ENCODE results near the gene IL17F.
A peak's percentile ranks its signal among the peaks of the same experiment; 100 is the strongest.

The IL17F gene

GRCh38 chr6:52244400-52244799, at the start of gene IL17F:
TSS of gene IL17F (minus strand) at chr6:52244500. CDS start at chr6:52244429, 71 bp downstream.
- ATAC-seq = no peak

GRCh38 chr6:52293067-52293466, 48.8 kb upstream of the IL17F start:
- no peak for ATAC-seq

DNA sequence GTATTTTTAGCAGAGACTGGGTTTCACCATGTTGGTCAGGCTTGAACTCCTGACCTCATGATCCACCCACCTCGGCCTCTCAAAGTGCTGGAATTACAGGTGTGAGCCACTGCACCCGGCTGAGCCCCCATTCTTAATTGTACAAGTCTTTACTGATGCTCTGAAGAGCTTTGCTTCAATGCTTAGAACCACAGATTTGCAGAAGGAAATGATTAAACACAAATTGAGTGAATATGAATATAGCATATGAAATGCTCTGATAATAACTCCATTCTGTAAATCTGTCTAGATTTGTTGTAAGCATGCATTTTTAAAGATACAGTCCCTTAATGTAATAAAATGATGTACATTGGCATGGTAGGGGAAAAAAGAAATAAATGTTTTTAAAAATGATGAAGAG, 44.5 kb upstream of the IL17F start:
- ATAC-seq = no peak

DNA sequence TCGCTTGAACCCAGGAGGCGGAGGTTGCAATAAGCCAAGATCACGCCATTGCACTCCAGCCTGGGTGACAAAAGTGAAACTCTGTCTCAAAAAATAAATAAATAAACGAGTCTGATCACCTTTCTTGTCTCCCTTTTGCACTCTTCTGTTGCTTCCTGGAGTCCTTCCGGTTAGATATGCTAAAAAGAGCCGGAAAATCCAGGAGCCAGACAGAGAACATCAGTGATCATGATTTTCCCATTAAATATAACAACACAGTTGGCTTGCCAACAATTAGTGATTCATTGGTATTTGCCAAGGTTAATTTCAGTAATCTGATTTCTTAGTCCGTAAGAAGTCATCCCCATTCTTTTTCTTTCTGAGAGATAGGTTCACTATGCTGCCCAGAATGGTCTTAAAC, 43.9 kb upstream of the IL17F start:
- no peak for ATAC-seq

GRCh38 chr6:52286798-52287432, 42.6 kb upstream of the IL17F start:
- no peak for ATAC-seq

GRCh38 chr6:52285177-52286068, 41.1 kb upstream of the IL17F start:
- ATAC-seq = no peak

- peak; percentile 98 for ATAC-seq
Measured at GRCh38 chr6:52284460-52285176, 40.3 kb upstream of the IL17F start, which contains the start of gene MCM3. TSS of gene MCM3 (minus strand) at chr6:52284742. CDS start at chr6:52284674, 68 bp downstream.

DNA sequence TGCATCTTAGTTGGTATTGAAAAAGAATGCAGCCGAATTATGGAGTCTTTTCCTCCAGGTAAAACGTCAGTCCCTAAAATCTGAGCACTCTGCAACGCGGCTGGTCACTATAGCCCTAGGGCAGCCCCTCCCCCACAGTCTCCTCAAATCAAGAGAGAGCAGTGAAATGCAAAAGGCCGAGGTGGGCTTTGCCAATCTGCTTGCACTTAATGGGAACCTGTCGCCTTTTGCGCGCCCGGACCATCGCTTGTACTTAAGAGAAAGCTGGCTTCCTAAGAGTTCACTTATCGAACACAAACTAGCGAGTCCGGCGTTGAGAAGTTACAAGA, 39.8 kb upstream of the IL17F start:
- no peak for ATAC-seq

- no peak for ATAC-seq
Measured at GRCh38 chr6:52283111-52283510, 38.8 kb upstream of the IL17F start.

DNA sequence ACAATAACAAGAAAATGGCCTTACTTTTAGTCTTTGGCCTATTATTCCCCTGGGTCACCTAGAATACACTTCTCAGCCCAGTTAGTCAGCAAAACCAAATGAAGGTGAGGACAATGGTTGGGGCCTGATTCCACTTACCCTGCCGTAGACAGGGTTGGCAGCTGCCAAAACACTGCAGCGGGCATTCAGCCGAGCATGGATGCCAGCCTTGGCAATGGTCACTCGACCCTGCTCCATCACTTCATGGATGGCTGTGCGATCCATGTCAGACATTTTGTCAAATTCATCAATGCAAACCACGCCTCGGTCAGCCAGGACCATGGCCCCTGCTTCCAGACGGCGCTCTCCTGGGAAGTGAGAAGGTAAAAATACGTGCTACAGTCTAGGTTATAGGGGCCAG, 31.8 kb upstream of the IL17F start:
- ATAC-seq = no peak

- ATAC-seq = no peak
Measured at GRCh38 chr6:52271852-52272460, 27.7 kb upstream of the IL17F start.

GRCh38 chr6:52263709-52264540, 19.6 kb upstream of the IL17F start:
- peak; percentile 65 to 67 for ATAC-seq

- no peak for ATAC-seq
Measured at GRCh38 chr6:52262620-52263344, 18.5 kb upstream of the IL17F start.

DNA sequence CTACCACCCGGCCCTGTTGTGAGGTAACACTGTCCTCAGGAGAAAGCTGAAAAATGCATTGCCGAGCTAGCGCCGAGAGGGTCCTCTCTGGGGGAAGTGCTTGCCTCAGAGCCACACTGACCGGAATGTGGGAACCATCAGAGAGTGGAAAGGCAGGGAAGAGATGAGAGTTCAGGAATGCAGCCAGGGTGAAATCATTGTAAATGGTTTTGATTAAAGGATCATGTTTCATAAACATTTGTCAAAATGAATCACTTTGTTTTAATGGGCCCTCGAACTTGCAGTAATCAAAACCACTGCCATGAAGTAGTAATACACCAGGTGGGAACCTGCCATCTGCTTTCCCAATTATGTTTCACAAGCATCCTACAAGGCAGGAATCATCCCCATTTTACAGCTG, 16.9 kb upstream of the IL17F start:
- ATAC-seq = no peak

- ATAC-seq = no peak
Measured at GRCh38 chr6:52260634-52261033, 16.3 kb upstream of the IL17F start.

- ATAC-seq = no peak
Measured at GRCh38 chr6:52255434-52255833, 11.1 kb upstream of the IL17F start.

DNA sequence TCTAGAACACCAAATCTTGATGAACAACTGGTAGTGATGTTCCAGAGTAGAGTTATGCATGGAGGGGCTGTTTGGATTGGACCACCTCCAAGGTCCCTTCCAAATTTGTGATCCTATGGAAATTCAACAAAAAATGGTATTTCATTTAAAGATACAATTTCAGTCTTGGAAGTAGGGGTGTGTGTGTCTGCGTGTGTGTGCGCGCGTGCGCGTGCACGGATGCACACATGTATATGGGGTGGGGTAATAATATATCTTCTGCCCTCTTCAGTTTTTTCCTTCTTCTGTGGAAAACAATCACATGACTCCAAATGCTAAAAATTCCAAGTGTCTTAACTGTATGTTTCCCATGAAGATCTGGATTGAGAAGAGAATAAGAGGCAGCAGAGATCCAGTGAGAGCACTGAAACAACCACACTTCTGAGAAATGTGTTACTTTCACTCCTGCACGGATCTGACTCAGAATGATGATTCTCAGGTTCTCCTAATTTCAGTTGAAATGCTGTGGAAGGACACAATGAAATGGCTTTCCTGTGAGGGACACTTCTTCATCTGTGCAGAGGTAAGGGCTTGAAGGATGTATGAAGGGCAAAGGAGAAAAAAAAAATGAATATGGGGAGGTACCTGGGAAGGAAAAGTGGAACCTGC, 10.6 kb upstream of the IL17F start:
- peak; percentile 69 for ATAC-seq

DNA sequence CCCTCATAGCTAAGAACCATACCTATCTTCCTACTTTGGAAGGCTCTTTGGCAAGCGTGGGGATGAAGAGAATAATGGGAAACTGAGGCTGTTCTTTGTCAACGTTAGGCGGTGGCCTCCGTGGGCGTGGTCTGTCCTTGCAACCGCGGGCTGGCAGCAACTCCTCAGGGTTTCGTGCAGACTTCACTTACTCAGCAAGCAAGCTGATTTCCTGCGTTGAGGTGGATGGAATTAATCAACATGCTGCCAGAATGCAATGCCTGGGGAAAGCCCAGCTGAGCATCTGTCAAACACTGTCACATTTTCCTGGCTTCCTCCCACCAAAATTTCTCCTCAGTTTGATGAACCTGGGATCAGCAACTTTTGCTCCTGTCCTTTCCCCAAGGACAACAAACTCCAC, 9.2 kb upstream of the IL17F start:
- peak in 1 of 2 donors; percentile 36 for ATAC-seq

- no peak for ATAC-seq
Measured at GRCh38 chr6:52251113-52251512, 6.8 kb upstream of the IL17F start.

GRCh38 chr6:52249078-52249477, 4.8 kb upstream of the IL17F start:
- ATAC-seq = no peak

DNA sequence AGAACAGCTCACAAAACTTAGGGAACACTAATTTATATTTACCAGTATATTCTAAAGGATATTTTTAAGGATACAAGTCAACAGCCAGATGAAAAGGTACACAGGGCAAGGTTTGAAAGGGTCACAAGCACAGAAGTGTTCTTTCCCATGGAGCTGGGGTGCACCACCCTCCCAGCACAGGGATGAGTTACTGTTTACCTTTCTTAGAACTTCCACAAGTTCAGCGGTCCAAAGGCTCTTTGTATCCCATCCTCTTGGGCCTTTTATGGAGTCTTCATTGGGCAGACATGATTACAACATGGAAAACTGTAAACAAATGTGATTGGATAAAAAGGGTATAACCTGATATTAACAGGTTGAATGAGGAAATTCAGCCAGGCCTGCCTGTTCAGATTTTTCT, 1.1 kb upstream of the IL17F start:
- ATAC-seq = no peak
